PC-9 (cell line): ENCODE results near the gene AGAP1. TPM values are rescaled to one million over a fixed set of nuclear protein-coding genes. Genes with fewer than 3 reads are reported as not detected.

ENCODE experiments used
- BruUV-seq: library from RNA; stranded (reverse); fragments of 400-500 nt; replicated peaks from 2 replicates; lab custom pipeline; 2021; lab: Mats Ljungman, UMichigan
- CTCF ChIA-PET: fragments of 300-600 bp; sonication (Branson Sonifier 250); formaldehyde crosslinking; loops from one replicate; lab custom pipeline; 2022; ENCODE audit warnings: antibody characterized with exemption; lab: Charles Lee
- POLR2A ChIA-PET: fragments of 300-600 bp; sonication (Branson Sonifier 250); formaldehyde crosslinking; loops from one replicate; lab custom pipeline; 2022; ENCODE audit warnings: antibody characterized with exemption; ENCODE audit not compliant: unreplicated experiment; lab: Charles Lee
- DNase-seq, 2 experiments: peaks; one replicate each; pipeline versions ENCODE4 v3.0.0 to v3.0.0-alpha.2; 2015 to 2022; ENCODE audit warnings: mixed read lengths in 1 of 2
- H2AFZ ChIP-seq: fragments of 200-600 bp; sonication (generic); 2 replicates; pipeline ENCODE4 v1.8.1; 2017; ENCODE audit warnings: antibody characterized with exemption
- H3F3A ChIP-seq: fragments of 200-600 bp; sonication (generic); 2 replicates; pipeline ENCODE4 v1.8.1; 2017; ENCODE audit warnings: antibody characterized with exemption, mild to moderate bottlenecking, low read depth; ENCODE audit not compliant: insufficient read depth
- H3K27ac ChIP-seq: fragments of 200-600 bp; sonication (generic); 2 replicates; pipeline ENCODE4 v1.6.1; 2016; ENCODE audit warnings: mixed run types
- H3K27me3 ChIP-seq: fragments of 200-600 bp; sonication (generic); 2 replicates; pipeline ENCODE4 v1.6.1; 2016; ENCODE audit warnings: low read depth, mixed run types; ENCODE audit not compliant: insufficient read depth
- H3K36me3 ChIP-seq: fragments of 200-600 bp; sonication (generic); 2 replicates; pipeline ENCODE4 v1.6.1; 2016; ENCODE audit warnings: low read depth, mixed run types
- H3K4me1 ChIP-seq: fragments of 200-600 bp; sonication (generic); replicated peaks from 2 replicates; pipeline ENCODE4 v1.6.1; 2016; ENCODE audit warnings: mixed run types; ENCODE audit not compliant: insufficient read depth
- H3K4me2 ChIP-seq: fragments of 200-600 bp; sonication (generic); 2 replicates; pipeline ENCODE4 v1.6.1; 2017; ENCODE audit warnings: mixed run types
- H3K4me3 ChIP-seq: fragments of 200-600 bp; sonication (generic); 2 replicates; pipeline ENCODE4 v1.6.1; 2016; ENCODE audit warnings: mixed run types
- H3K79me2 ChIP-seq: fragments of 200-600 bp; sonication (generic); 2 replicates; pipeline ENCODE4 v1.6.1; 2017; ENCODE audit warnings: low read depth, mixed run types
- H3K9me2 ChIP-seq: fragments of 200-600 bp; sonication (generic); 2 replicates; pipeline ENCODE4 v1.8.1; 2017; ENCODE audit warnings: mild to moderate bottlenecking; ENCODE audit not compliant: insufficient read depth
- H3K9me3 ChIP-seq: fragments of 200-600 bp; sonication (generic); 2 replicates; pipeline ENCODE4 v1.8.1; 2016; ENCODE audit warnings: low read depth; ENCODE audit not compliant: insufficient read depth
- H4K20me1 ChIP-seq: fragments of 200-600 bp; sonication (generic); 2 replicates; pipeline ENCODE4 v1.8.1; 2017; ENCODE audit not compliant: insufficient read depth
- EZH2 ChIP-seq: fragments of 200-600 bp; sonication (generic); IDR thresholded peaks from 2 replicates; pipeline ENCODE4 v1.8.0; 2017; ENCODE audit warnings: antibody characterized with exemption, low read depth
- intact Hi-C: fragments of 100-400 bp; cut with micrococcal nuclease; formaldehyde crosslinking; loops from one replicate; pipeline ENCODE4 v1.10.0; 2022; ENCODE audit not compliant: unreplicated experiment
- total RNA-seq: library from RNA; stranded (reverse); gene quantifications from 2 replicates; pipeline ENCODE4 v1.2.3, GENCODE V29; 2021
- TF ChIP-seq, protein P1 (sequence below): fragments of 200-600 bp; sonication (generic); conservative IDR thresholded peaks from 2 replicates; pipeline ENCODE4 v1.6.1; 2017; ENCODE audit warnings: mixed run types, antibody characterized with exemption, mild to moderate bottlenecking, moderate library complexity

AGAP1 gene
- total RNA-seq, 1 experiment from 2014 or later = 91.4 TPM

DNA sequence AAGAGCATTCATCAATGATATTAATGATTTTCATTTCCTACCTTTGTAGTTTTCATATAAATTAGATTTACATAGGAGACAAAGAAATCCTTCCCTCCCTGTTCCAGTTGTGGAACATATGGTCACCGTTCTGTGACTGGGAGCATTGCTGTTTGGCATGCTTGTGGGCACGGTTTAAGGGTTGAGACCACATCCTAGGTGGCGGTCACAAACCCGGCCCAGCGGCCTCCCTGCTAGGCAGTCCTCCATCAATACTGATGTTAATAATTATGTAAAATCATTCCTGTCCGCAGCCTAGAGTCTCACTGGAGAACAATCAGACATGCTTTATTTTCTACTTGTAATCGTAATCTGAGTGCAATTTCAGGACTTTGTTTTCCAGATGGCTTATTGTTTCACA, 117.9 kb downstream of the AGAP1 start:
- BruUV-seq = no TSS peak
- Histone ChIP-seq H3F3A (no peaks in the 10 kb centered on the region), H3K27ac (no peak overlapping the region), H3K9me3 (no peaks in the 10 kb centered on the region), H3K9me2 (no peaks in the 10 kb centered on the region), H3K79me2 (peaks cover 100% of the 10 kb centered on the region), H3K4me2 (no peak overlapping the region), H4K20me1 (peaks cover 84% of the 10 kb centered on the region), H3K4me3 (no peak overlapping the region), H3K36me3 (no peaks in the 10 kb centered on the region), H2AFZ (no peak overlapping the region), H3K27me3 (no peaks in the 10 kb centered on the region), H3K4me1 (peaks cover 14% of the 10 kb centered on the region)
- DNase-seq = no peak
- TF ChIP-seq, protein P1, sequence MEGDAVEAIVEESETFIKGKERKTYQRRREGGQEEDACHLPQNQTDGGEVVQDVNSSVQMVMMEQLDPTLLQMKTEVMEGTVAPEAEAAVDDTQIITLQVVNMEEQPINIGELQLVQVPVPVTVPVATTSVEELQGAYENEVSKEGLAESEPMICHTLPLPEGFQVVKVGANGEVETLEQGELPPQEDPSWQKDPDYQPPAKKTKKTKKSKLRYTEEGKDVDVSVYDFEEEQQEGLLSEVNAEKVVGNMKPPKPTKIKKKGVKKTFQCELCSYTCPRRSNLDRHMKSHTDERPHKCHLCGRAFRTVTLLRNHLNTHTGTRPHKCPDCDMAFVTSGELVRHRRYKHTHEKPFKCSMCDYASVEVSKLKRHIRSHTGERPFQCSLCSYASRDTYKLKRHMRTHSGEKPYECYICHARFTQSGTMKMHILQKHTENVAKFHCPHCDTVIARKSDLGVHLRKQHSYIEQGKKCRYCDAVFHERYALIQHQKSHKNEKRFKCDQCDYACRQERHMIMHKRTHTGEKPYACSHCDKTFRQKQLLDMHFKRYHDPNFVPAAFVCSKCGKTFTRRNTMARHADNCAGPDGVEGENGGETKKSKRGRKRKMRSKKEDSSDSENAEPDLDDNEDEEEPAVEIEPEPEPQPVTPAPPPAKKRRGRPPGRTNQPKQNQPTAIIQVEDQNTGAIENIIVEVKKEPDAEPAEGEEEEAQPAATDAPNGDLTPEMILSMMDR = no peak
- TF ChIP-seq EZH2 = no peak
- intact Hi-C loops = no loop called here
- ChIA-PET CTCF (no interaction called here), POLR2A (no interaction called here)

DNA sequence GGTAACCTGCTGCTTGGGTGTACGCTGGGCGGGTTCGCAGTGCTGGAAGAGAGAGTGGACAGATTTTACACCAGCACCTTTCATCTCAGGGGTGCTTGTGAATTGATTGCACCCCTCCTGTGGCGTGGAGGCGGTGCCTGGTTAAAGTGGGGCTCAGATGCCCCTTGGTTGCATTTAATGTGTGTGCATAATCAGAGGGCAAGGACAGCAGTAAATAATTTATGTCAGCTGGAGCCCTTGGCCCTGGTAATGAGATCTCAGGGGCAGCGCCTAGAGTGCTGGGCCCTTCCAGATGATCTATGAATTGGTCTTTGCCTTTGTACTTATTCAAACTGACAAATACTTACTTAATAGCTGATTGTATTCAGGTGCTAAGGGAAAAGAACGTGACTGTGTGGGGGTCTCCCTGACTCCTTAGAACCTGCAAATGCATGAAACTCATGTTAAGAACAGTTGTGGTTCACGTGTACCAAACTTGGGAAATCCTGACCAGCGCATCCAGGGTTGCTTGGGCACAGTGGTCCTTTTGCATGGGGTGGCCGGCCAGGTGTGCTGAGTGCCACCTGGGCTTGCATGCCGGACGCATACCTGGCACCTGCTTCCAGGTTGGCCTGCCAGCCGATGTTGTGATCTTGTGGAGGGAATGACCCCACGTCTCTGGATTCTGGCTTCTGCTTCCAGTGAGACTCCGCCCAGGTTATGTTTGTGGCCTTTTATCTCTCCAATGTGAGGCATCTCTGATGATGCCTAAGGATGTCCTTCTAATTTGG, 118.5 kb downstream of the AGAP1 start:
- no peak overlapping the region for H3K4me3 ChIP-seq
- H3K27ac ChIP-seq = no peak overlapping the region
- no peaks in the 10 kb centered on the region for H3K9me3 ChIP-seq
- intact Hi-C loops = no loop called here
- POLR2A ChIA-PET = no interaction called here
- CTCF ChIA-PET = no interaction called here
- no peaks in the 10 kb centered on the region for H3F3A ChIP-seq
- H4K20me1 ChIP-seq = peaks cover 87% of the 10 kb centered on the region
- BruUV-seq = no TSS peak
- DNase-seq = no peak
- H3K79me2 ChIP-seq = peaks cover 100% of the 10 kb centered on the region
- peaks cover 14% of the 10 kb centered on the region for H3K4me1 ChIP-seq
- no peak overlapping the region for H2AFZ ChIP-seq
- no peak overlapping the region for H3K4me2 ChIP-seq
- H3K27me3 ChIP-seq = no peaks in the 10 kb centered on the region
- H3K9me2 ChIP-seq = no peaks in the 10 kb centered on the region
- no peaks in the 10 kb centered on the region for H3K36me3 ChIP-seq
- TF ChIP-seq, protein P1 = no peak
- TF ChIP-seq EZH2 = no peak

DNA sequence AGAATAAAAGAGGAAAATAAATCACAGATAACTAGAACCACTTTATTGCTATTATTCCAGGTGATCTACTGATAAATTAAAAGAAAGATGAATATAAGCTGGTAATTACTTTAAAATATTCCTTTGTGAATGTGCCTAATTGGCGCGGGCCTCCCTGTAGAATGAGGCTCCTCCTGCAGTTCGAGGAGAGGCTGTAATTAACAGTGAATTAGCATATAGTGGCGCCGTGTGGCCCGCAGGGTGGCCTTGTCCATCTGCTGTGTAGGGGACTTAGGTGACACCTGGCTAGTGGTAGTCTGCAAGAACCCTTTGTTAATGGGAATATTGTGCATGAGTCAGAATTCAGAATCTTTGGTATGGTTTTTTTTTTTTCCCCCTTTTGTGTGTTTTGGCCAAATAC, 119.8 kb downstream of the AGAP1 start:
- H4K20me1 ChIP-seq = peaks cover 87% of the 10 kb centered on the region

More for the DNA sequence above, 119.8 kb downstream of the AGAP1 start:
- ChIA-PET CTCF (no interaction called here), POLR2A (no interaction called here)
- no peak for DNase-seq
- Histone ChIP-seq H3K9me2 (no peaks in the 10 kb centered on the region), H3K36me3 (no peaks in the 10 kb centered on the region), H3K27me3 (no peaks in the 10 kb centered on the region), H3K4me1 (peaks cover 14% of the 10 kb centered on the region), H3F3A (no peaks in the 10 kb centered on the region), H3K9me3 (no peaks in the 10 kb centered on the region), H3K4me3 (no peak overlapping the region), H3K27ac (no peak overlapping the region), H3K4me2 (no peak overlapping the region), H3K79me2 (peaks cover 100% of the 10 kb centered on the region), H2AFZ (no peak overlapping the region)
- TF ChIP-seq, protein P1 = no peak
- TF ChIP-seq EZH2 = no peak
- BruUV-seq = no TSS peak
- intact Hi-C loops = no loop called here
